Measurements from ENCODE around the gene KCTD13. TPM values are rescaled to one million over a fixed set of nuclear protein-coding genes. Genes with fewer than 3 reads are reported as not detected.

Gene KCTD13
- total RNA-seq, 1 donor from 2014 or later: 4.2 TPM

DNA sequence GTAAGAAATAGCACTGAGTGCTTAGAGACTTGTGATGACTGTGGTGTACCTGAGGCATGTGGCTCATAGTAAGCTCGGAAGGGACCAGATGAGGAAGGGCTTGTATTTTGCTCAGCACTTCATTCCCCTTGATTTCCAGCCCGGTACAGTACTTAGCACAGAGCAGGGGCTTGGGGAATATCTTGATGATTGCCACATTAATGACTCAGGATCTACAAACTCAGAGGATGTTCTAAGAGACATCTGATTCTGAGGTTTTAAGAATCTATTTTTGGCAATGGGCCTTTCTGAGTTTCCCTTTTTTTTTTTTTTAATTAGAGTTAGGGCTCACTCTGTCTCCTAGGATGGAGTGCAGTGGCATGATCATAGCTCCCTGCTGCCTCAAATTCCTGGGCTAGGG, 16.6 kb downstream of the KCTD13 start:
- Histone ChIP-seq H3K4me3 (ENCODE audit: low read length in 3 of 3) (no peak overlapping the region), H3K9me3 (ENCODE audit: control insufficient read depth in 3 of 3, low read length in 3 of 3) (no peaks in the 10 kb centered on the region), H3K4me1 (ENCODE audit: control insufficient read depth in 3 of 3, insufficient read depth in 3 of 3, low read length in 3 of 3) (no peaks in the 10 kb centered on the region), H3K27me3 (ENCODE audit: control insufficient read depth in 3 of 3, insufficient read depth in 3 of 3, low read length in 3 of 3) (peaks cover 0 to 3% (median 2%) of the 10 kb centered on the region in 3 donors), H3K27ac (ENCODE audit: low read depth, low read length) (no peak overlapping the region), H3K9ac (ENCODE audit: low read depth in 1 of 3, low read length in 3 of 3) (no peak overlapping the region), H3K36me3 (ENCODE audit: control insufficient read depth in 3 of 3, insufficient read depth in 3 of 3, low read length in 3 of 3) (peaks cover 0 to 2% (median 0%) of the 10 kb centered on the region in 3 donors)

DNA sequence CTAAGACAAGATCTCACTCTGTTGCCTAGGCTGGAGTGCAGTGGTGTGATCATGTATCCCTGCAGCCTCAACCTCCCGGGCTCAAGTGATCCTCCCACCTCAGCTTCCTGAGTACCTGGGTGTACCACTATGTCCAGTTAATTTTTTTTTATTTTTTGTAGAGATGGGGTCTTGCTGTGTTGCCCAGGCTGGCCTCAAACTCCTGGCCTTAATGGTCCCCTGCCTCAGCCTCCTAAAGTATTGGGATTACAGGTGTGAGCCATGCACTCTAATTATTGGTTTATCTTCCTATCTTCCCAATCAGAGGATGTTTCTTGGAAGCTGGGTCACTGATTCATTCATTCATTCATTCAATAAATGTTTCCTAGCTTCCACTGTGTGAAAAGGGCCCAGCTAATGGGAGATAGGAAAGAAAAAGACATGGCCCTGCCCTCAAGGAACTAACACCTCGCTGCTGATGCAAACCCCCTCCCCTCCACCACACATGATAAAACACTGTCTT, 17.3 kb downstream of the KCTD13 start:
- peaks cover 0 to 2% (median 0%) of the 10 kb centered on the region in 3 donors for H3K36me3 ChIP-seq (ENCODE audit: control insufficient read depth in 3 of 3, insufficient read depth in 3 of 3, low read length in 3 of 3)
- no peaks in the 10 kb centered on the region for H3K9me3 ChIP-seq (ENCODE audit: control insufficient read depth in 3 of 3, low read length in 3 of 3)
- no peak overlapping the region for H3K4me3 ChIP-seq (ENCODE audit: low read length in 3 of 3)
- no peak overlapping the region for H3K9ac ChIP-seq (ENCODE audit: low read depth in 1 of 3, low read length in 3 of 3)
- H3K4me1 ChIP-seq (ENCODE audit: control insufficient read depth in 3 of 3, insufficient read depth in 3 of 3, low read length in 3 of 3): no peaks in the 10 kb centered on the region
- no peak overlapping the region for H3K27ac ChIP-seq (ENCODE audit: low read depth, low read length)
- peaks cover 0 to 3% (median 2%) of the 10 kb centered on the region in 3 donors for H3K27me3 ChIP-seq (ENCODE audit: control insufficient read depth in 3 of 3, insufficient read depth in 3 of 3, low read length in 3 of 3)

DNA sequence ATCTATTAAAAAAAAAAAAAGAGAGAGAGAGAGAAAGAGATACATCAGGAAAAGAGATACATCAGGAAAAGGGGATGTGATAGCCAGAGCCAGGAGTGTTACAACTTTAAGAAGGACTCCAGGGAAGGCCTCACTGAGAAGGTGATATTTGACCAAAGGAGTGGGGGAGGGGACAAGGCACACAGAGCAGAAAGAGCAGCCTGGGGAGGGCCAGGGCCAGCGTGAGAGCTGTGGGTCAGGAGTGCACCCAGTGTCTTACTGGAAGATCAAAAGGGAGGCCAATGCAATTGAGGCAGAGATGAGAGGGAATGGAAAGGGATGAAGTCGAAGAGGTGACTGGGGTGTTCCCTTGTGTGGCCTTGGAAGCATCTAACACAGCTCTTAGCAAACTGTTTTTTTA, 18.1 kb downstream of the KCTD13 start:
- H3K4me1 ChIP-seq (ENCODE audit: control insufficient read depth in 3 of 3, insufficient read depth in 3 of 3, low read length in 3 of 3): no peaks in the 10 kb centered on the region
- H3K9me3 ChIP-seq (ENCODE audit: control insufficient read depth in 3 of 3, low read length in 3 of 3): no peaks in the 10 kb centered on the region
- no peak overlapping the region for H3K4me3 ChIP-seq (ENCODE audit: low read length in 3 of 3)
- peaks cover 0 to 3% (median 2%) of the 10 kb centered on the region in 3 donors for H3K27me3 ChIP-seq (ENCODE audit: control insufficient read depth in 3 of 3, insufficient read depth in 3 of 3, low read length in 3 of 3)
- H3K27ac ChIP-seq (ENCODE audit: low read depth, low read length): no peak overlapping the region
- no peak overlapping the region for H3K9ac ChIP-seq (ENCODE audit: low read depth in 1 of 3, low read length in 3 of 3)
- H3K36me3 ChIP-seq (ENCODE audit: control insufficient read depth in 3 of 3, insufficient read depth in 3 of 3, low read length in 3 of 3): no peaks in the 10 kb centered on the region

DNA sequence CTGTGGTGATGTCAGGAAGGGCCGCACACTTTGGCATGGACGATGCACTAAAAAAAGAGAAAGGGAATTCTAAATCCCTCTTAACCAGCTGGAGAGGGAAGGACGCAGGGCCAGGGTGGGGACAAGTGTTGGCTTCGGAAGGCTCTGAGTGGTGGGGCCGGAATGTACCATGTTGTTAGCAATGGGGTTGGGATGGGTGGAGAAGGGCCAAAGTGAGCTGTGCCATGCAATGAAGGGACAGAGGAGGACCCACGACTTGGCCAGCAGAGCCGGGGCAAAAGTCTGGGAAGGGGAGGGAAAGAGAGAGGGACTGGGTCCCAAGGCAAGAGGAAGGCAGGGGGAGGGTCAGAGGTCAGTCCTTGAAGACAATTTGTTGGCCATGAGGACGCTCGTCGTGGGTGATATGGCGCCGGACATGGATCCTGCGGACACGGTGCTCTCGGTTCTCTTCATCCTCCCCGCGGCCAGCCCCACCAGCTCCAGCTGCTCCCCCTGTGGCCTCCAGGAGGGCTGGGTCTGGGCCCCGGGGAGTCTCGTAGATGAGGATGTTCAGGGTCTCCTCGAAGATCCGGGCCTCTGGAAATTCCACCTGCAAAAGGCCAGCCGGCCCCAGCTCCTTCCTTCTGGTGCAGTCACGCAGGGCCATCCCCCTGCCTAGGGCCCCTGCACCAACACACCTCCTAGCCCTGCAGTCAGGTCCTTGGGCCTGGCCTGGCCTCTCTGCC, 19.3 kb downstream of the KCTD13 start:
- H3K27ac ChIP-seq (ENCODE audit: low read depth, low read length): no peak overlapping the region
- H3K4me1 ChIP-seq (ENCODE audit: control insufficient read depth in 3 of 3, insufficient read depth in 3 of 3, low read length in 3 of 3): no peaks in the 10 kb centered on the region
- H3K4me3 ChIP-seq (ENCODE audit: low read length in 3 of 3): no peak overlapping the region
- no peaks in the 10 kb centered on the region for H3K36me3 ChIP-seq (ENCODE audit: control insufficient read depth in 3 of 3, insufficient read depth in 3 of 3, low read length in 3 of 3)
- H3K9me3 ChIP-seq (ENCODE audit: control insufficient read depth in 3 of 3, low read length in 3 of 3): no peaks in the 10 kb centered on the region
- H3K27me3 ChIP-seq (ENCODE audit: control insufficient read depth in 3 of 3, insufficient read depth in 3 of 3, low read length in 3 of 3): peaks cover 2 to 5% (median 5%) of the 10 kb centered on the region in 3 donors
- no peak overlapping the region for H3K9ac ChIP-seq (ENCODE audit: low read depth in 1 of 3, low read length in 3 of 3)

DNA sequence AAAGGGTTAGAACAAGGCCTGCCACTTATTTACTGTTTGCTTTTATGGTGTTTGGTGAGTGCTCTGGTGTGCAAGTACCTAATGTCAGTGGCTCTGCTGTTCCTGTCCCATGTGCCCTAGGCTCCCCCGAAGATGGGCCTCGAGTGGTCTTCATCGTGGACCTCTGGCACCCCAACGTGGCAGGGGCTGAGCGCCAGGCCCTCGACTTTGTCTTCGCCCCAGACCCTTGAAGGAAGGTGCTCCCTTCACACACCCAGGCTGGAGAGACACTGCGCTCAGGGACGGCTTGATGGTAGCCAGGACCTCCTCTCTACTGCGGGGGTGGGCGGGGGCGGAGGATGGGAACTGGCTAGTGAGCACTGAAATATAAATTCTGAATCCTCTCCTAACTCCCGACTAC, 20.4 kb downstream of the KCTD13 start:
- peaks cover 7 to 15% (median 13%) of the 10 kb centered on the region in 3 donors for H3K27me3 ChIP-seq (ENCODE audit: control insufficient read depth in 3 of 3, insufficient read depth in 3 of 3, low read length in 3 of 3)
- no peaks in the 10 kb centered on the region for H3K36me3 ChIP-seq (ENCODE audit: control insufficient read depth in 3 of 3, insufficient read depth in 3 of 3, low read length in 3 of 3)
- H3K9me3 ChIP-seq (ENCODE audit: control insufficient read depth in 3 of 3, low read length in 3 of 3): no peaks in the 10 kb centered on the region
- no peak overlapping the region for H3K4me3 ChIP-seq (ENCODE audit: low read length in 3 of 3)
- no peak overlapping the region for H3K9ac ChIP-seq (ENCODE audit: low read depth in 1 of 3, low read length in 3 of 3)
- H3K4me1 ChIP-seq (ENCODE audit: control insufficient read depth in 3 of 3, insufficient read depth in 3 of 3, low read length in 3 of 3): peaks cover 0 to 1% (median under 1%) of the 10 kb centered on the region in 3 donors
- no peak overlapping the region for H3K27ac ChIP-seq (ENCODE audit: low read depth, low read length)

DNA sequence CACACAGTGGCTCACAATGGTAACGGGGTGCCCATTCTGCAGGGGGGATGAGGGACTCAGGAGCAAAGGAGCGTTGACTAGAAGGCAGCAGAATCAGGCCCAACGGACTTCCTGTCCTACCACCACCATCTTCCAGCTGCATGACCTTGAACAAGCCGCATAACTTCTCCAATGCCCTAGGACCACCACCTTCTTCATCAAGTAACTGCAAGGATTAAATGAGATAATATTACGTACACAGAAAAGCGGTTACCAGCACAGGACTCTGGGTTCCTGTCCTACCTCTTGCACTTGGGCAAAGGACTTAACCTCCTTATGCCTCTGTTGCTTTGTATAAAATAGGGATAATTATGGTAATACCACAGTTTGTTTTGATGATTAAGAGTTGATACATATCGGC, 21.1 kb downstream of the KCTD13 start:
- Histone ChIP-seq H3K36me3 (ENCODE audit: control insufficient read depth in 3 of 3, insufficient read depth in 3 of 3, low read length in 3 of 3) (no peaks in the 10 kb centered on the region), H3K4me3 (ENCODE audit: low read length in 3 of 3) (no peak overlapping the region), H3K9ac (ENCODE audit: low read depth in 1 of 3, low read length in 3 of 3) (no peak overlapping the region), H3K4me1 (ENCODE audit: control insufficient read depth in 3 of 3, insufficient read depth in 3 of 3, low read length in 3 of 3) (peaks cover 4 to 5% (median 4%) of the 10 kb centered on the region in 3 donors), H3K27ac (ENCODE audit: low read depth, low read length) (no peak overlapping the region), H3K9me3 (ENCODE audit: control insufficient read depth in 3 of 3, low read length in 3 of 3) (no peaks in the 10 kb centered on the region), H3K27me3 (ENCODE audit: control insufficient read depth in 3 of 3, insufficient read depth in 3 of 3, low read length in 3 of 3) (peaks cover 7 to 18% (median 14%) of the 10 kb centered on the region in 3 donors)

DNA sequence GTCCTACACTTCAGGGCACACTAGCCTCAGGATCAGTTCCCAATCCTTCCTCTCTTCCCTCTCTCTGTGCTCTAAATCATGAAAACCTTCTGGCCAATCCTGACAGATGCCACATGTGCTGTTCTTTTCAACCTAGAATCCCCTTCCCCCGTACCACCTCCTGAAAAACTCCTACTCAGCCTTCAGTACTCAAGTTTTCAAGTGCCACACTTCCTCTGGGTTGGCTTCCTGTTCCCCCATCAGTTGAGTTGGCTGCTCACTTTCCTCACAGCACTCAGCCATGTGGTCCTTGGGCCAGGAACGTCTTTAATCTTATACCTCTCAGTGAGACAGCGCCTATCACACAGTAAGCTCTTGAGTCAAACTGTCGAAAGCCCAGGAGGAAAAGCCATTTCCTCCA, 22.4 kb downstream of the KCTD13 start:
- peaks cover 14 to 25% (median 20%) of the 10 kb centered on the region in 3 donors for H3K27me3 ChIP-seq (ENCODE audit: control insufficient read depth in 3 of 3, insufficient read depth in 3 of 3, low read length in 3 of 3)
- H3K9me3 ChIP-seq (ENCODE audit: control insufficient read depth in 3 of 3, low read length in 3 of 3): no peaks in the 10 kb centered on the region
- H3K4me3 ChIP-seq (ENCODE audit: low read length in 3 of 3): no peak overlapping the region

DNA sequence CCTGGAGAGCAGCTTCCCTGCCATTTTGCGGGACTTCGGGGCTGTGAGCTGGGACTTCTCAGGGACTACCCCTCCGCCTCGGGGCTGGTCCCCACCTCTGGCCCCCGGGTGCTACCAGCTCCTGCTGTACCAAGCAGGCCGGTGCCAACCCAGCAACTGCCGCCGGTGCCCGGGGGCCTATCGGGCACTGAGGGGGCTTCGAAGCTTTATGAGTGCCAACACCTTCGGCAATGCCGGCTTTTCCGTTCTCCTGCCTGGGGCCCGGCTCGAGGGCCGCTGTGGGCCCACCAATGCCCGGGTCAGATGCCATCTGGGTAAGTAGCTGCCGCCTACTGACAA, 24.4 kb downstream of the KCTD13 start:
- peaks cover 26 to 38% (median 37%) of the 10 kb centered on the region in 3 donors for H3K27me3 ChIP-seq (ENCODE audit: control insufficient read depth in 3 of 3, insufficient read depth in 3 of 3, low read length in 3 of 3)

More for the DNA sequence above, 22.4 kb downstream of the KCTD13 start:
- Histone ChIP-seq H3K4me1 (ENCODE audit: control insufficient read depth in 3 of 3, insufficient read depth in 3 of 3, low read length in 3 of 3) (peaks cover 4 to 8% (median 7%) of the 10 kb centered on the region in 3 donors), H3K9ac (ENCODE audit: low read depth in 1 of 3, low read length in 3 of 3) (no peak overlapping the region), H3K36me3 (ENCODE audit: control insufficient read depth in 3 of 3, insufficient read depth in 3 of 3, low read length in 3 of 3) (no peaks in the 10 kb centered on the region), H3K27ac (ENCODE audit: low read depth, low read length) (no peak overlapping the region)

DNA sequence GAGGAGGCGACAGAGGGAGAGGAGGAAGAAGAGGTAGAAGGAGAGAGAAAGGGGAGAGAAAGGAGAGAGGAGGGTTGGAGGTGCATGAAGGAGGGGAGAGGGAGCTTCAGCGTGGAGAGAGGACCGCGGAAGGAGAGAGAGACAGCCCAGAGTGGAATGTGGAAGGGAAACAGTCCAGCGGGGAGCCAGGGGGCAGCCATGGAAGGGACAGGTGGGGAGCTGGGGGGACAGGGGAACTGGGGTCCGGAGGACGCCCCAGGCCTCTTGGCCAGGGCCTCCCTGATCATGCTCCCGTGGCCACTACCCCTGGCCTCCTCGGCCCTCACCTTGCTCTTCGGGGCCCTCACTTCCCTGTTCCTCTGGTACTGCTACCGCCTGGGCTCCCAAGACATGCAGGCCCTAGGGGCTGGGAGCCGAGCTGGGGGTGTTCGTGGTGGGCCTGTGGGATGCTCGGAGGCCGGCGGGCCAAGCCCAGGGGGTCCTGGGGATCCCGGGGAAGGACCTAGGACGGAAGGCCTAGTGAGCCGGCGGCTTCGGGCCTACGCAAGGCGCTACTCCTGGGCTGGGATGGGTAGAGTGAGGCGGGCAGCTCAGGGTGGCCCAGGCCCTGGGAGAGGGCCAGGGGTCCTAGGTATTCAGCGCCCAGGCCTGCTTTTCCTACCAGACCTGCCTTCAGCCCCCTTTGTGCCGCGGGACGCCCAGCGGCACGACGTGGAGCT, 25.0 kb downstream of the KCTD13 start:
- Histone ChIP-seq H3K27ac (ENCODE audit: low read depth, low read length) (no peak overlapping the region), H3K27me3 (ENCODE audit: control insufficient read depth in 3 of 3, insufficient read depth in 3 of 3, low read length in 3 of 3) (peaks cover 26 to 40% (median 40%) of the 10 kb centered on the region in 3 donors), H3K9me3 (ENCODE audit: control insufficient read depth in 3 of 3, low read length in 3 of 3) (no peaks in the 10 kb centered on the region), H3K9ac (ENCODE audit: low read depth in 1 of 3, low read length in 3 of 3) (no peak overlapping the region), H3K4me3 (ENCODE audit: low read length in 3 of 3) (peak overlapping the region in 2 of 3 donors; percentile 22 to 48), H3K4me1 (ENCODE audit: control insufficient read depth in 3 of 3, insufficient read depth in 3 of 3, low read length in 3 of 3) (peaks cover 4 to 8% (median 7%) of the 10 kb centered on the region in 3 donors), H3K36me3 (ENCODE audit: control insufficient read depth in 3 of 3, insufficient read depth in 3 of 3, low read length in 3 of 3) (no peaks in the 10 kb centered on the region)

More for the DNA sequence above, 24.4 kb downstream of the KCTD13 start:
- H3K4me1 ChIP-seq (ENCODE audit: control insufficient read depth in 3 of 3, insufficient read depth in 3 of 3, low read length in 3 of 3): peaks cover 4 to 8% (median 7%) of the 10 kb centered on the region in 3 donors
- H3K4me3 ChIP-seq (ENCODE audit: low read length in 3 of 3): no peak overlapping the region
- H3K36me3 ChIP-seq (ENCODE audit: control insufficient read depth in 3 of 3, insufficient read depth in 3 of 3, low read length in 3 of 3): no peaks in the 10 kb centered on the region
- H3K9me3 ChIP-seq (ENCODE audit: control insufficient read depth in 3 of 3, low read length in 3 of 3): no peaks in the 10 kb centered on the region
- H3K27ac ChIP-seq (ENCODE audit: low read depth, low read length): no peak overlapping the region
- H3K9ac ChIP-seq (ENCODE audit: low read depth in 1 of 3, low read length in 3 of 3): no peak overlapping the region
